Measurements from ENCODE around the gene FNDC3B.

FNDC3B gene

GRCh38 chr3:172054115-172054764 is 14.9 kb downstream of the FNDC3B start:
- no peak for DNase-seq (ENCODE audit: low read depth, low spot score)

- DNase-seq (ENCODE audit: low read depth, low spot score): no peak
Observed at GRCh38 chr3:172056416-172056815, 17.0 kb downstream of the FNDC3B start.

GRCh38 chr3:172057059-172057458 is 17.7 kb downstream of the FNDC3B start:
- DNase-seq (ENCODE audit: low read depth, low spot score): no peak

DNA sequence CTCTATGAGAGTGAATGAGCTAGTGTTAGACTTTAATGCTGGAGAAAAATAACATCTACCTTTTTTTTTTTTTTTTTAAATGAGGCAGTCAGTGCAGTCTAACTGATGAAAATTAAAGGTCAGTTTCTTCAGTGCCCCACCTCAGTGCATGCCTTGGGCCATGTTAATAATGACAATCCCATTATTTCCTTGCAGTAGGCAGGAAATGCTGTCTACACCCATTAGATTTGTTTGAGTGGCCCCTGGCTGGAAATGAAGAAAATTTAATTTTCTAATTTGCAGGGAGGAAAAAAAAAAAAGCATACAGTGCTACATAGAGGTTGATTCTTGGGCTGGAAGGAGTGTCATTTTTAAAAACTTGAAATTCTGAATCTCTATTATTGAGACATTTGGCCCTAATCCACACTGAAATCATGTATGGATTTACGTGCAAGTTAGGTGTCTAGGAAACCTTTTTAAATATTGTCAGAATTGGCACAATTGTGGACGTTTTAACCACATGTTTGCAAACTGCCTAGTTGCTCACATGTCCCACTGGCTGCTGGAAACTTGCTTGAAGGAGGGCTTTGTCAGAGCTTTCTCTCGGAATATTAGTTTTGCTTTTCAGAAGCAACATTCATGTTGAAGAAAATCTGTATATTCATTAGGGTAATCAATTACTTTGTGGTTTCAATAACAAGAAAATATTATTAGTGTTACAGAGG is 18.4 kb downstream of the FNDC3B start:
- DNase-seq (ENCODE audit: low read depth, low spot score): no peak

- no peak for DNase-seq (ENCODE audit: low read depth, low spot score)
Observed at GRCh38 chr3:172059532-172059931, 20.2 kb downstream of the FNDC3B start.

DNA sequence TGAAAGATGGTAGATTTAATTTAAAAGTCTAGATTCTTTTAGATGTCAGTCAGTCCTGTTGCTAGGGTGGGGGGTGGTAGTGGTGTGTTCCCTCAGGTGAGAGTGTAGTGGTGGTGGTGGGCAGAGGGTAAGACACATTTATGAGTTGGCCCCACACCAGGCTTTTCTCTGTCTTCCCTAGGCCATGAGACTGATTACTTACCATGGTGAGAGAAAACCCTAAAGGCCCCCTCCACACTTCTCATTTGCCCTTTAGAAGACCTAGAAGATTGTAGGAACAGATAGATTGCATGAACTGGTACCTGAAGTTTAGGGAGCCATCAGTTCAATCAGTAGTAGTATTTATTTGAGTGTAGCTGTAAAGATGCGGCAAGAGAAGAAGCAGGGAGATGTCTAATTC is 20.9 kb downstream of the FNDC3B start:
- DNase-seq (ENCODE audit: low read depth, low spot score): no peak

- DNase-seq (ENCODE audit: low read depth, low spot score): no peak
Observed at GRCh38 chr3:172061724-172062184, 22.4 kb downstream of the FNDC3B start.

GRCh38 chr3:172062761-172063160 is 23.4 kb downstream of the FNDC3B start:
- DNase-seq (ENCODE audit: low read depth, low spot score): no peak

DNA sequence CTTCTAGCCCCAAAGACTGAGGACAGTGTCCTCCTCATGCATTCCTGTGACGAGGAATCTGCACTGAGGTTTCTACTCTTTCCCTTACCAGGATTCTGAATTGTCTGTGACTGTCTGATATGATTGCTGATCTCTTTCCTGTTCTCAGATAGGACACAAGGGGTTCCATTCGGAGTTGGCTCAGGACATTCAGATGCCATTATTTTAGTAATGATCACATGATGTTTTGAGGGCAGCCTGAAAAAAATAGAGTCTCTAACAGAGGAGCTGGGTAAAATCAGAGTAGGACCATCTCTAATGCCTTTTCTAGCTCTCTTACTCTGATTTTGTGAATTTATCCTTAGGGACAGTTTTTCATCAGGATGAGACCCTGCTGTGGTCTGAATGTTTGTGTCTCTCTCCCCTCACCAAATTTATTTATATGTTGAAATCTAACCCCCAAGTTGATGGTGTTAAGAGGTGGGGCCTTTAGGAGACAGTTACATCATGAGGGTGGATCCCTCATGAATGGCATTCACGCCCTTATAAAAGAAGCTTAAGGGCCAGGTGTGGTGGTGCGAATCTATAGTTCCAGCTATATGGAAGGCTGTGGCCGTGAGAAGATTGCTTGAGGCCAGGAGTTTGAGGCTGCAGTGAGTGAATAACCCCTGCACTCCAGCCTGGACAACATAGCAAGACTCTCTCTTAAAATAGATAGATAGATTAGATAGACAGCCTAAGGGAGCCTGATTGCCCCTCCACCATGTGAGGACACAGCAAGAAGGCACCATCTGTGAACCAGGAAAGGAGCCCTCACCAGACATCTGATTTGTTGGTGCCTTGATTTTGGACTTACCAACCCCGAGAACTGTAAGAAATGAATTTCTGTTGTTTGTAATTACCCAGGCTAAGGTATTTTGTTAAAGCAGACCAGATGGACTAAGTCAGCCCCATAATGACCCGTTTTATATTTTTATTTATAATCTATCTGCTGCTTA is 24.4 kb downstream of the FNDC3B start:
- DNase-seq (ENCODE audit: low read depth, low spot score): no peak

DNA sequence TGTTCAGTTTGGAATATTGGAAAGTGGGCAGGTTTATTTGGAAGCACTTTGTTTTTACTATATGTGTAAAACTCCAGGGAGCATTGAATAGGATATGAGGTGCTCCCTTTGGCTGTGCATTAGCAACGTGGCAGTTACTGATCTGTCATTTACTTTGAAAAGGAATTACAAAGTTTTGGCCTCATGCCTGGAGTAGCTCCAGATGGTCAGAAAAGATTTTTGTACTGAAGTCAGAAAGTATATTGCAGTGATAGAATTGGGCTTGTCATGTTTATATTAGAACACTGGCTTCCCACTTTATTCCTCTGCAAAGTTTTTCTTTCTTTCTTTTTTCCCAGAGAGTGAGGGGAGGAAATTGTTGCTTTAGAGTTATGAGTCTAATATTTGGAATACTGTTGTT is 26.1 kb downstream of the FNDC3B start:
- DNase-seq (ENCODE audit: low read depth, low spot score): no peak

DNA sequence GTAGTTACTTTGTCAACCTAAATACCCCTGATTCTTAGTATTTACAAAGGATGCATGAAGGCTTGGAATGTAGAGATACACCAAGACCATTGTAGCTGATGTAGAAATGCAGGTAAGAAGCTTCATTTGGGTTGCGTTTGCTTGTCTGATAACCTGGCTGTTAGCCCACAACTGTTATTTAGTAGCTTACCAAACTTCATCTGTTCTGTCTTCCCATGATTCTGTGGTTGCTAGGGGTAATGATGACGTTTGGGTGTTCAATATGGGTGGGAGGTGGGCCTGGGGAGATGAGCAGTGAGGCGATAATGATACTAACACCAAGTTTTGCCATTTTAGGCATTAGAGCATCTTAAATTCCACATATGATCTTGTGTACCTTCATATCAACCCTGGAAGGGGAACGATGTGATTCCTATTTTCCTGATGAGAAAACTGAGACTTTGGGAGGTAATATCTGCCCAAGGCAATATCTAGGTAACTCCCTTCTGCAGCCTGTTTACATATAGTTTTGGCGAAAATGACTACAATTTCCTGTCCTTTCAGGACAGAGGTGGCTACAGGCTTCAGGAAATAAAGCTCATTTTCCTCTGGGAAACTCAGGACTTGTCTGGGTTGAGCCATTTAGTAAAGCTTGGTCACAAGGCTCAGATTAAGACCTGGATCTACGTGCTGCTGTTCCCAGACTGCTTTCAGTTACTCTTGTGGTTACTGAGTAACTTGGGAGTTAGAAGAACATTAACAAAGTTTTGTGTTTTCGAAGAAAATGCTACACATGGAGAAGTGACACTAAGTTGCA is 26.8 kb downstream of the FNDC3B start:
- DNase-seq (ENCODE audit: low read depth, low spot score): no peak

GRCh38 chr3:172066880-172067796 is 27.8 kb downstream of the FNDC3B start:
- no peak for DNase-seq (ENCODE audit: low read depth, low spot score)

GRCh38 chr3:172067837-172068440 is 28.6 kb downstream of the FNDC3B start:
- DNase-seq (ENCODE audit: low read depth, low spot score): no peak

DNA sequence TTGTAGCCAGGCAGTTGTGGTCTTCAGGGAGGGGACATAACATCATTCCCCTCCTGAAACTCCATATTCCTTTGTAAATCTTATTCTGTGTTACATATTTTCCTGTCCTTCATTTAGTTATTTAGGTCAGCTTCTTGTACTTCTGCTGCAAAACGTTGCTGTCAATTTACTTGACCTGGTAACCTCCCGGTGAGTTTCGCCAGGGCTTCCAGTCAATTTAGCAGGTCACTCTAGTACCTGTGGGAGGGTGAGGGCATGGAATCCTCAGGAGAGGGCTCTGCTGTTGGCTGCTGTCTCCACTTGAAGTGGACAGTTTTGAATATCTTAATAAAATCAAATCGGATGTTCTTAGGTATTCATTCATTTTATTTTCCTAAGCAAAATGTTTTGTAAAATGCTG is 29.6 kb downstream of the FNDC3B start:
- DNase-seq (ENCODE audit: low read depth, low spot score): no peak

- DNase-seq (ENCODE audit: low read depth, low spot score): peak; percentile 28
Observed at GRCh38 chr3:172069478-172069877, 30.1 kb downstream of the FNDC3B start.

DNA sequence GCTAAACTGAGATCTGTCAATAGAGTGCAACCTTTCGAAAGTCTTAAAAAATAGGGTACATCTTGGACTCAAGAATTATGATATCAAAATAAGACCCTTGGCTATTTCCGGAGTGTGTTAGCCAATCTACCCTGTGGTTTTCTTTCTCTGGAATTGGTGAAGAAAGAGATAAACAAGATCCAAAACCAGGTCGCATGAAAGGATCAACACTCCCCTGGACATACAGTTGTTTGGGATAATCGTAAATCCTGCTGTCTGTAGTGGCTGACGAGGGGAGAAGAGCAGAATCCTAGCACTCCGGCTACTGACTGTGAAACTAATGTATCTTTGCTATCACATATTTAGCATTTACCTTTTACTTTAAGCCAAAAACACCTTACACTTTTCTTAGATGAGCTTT is 30.9 kb downstream of the FNDC3B start:
- no peak for DNase-seq (ENCODE audit: low read depth, low spot score)

GRCh38 chr3:172070802-172071201 is 31.4 kb downstream of the FNDC3B start:
- no peak for DNase-seq (ENCODE audit: low read depth, low spot score)

DNA sequence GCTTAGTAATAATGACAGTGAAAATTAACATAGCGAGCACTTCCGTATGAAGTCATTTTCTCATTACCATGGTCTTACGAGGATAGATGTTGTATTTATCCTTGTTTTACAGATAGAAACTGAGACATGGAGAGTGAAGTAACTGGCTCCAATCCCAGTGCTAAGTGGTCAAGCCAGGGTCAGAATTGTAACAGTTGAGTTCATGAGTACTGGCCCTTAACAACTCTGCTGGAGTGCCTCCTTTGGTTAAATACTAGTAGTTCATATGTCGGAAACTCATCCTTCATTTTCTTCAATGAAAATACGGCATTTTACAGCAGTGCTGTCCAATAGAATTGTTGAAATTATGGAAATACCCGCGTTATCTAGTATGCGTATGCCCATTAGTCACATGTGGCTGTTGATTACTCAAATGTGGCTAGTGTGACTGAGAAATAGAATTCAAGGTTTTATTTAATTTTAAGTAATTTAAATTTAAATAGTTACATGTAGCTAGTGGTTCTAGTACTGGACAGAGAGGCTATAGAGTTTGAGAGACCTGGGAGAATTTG is 32.5 kb downstream of the FNDC3B start:
- no peak for DNase-seq (ENCODE audit: low read depth, low spot score)

- no peak for DNase-seq (ENCODE audit: low read depth, low spot score)
Observed at GRCh38 chr3:172072543-172072942, 33.2 kb downstream of the FNDC3B start.

All from ELF-1 (cell line).